Psoas muscle (tissue), 8 donors: ENCODE results near the gene LRRC8D. TPM values are rescaled to one million over a fixed set of nuclear protein-coding genes. Genes with fewer than 3 reads are reported as not detected.

ENCODE experiments used
- ATAC-seq, 4 donors: fragments of 200-7000 bp; cut with Tn5 transposase; one replicate each; pipeline ENCODE4 v1.9.1; 2020; ENCODE audit warnings: moderate library complexity in 3 of 4, mild to moderate bottlenecking in 2 of 4
- DNase-seq, 2 donors: peaks; one replicate each; pipeline ENCODE4 v3.0.0-alpha.2; 2020
- H3K27ac ChIP-seq: fragments of 200-600 bp; one replicate; pipeline ENCODE4 v1.8.0; 2022
- H3K27me3 ChIP-seq, 3 donors: fragments of 200-600 bp in 1 of 3; one replicate each; pipeline versions ENCODE4 v1.6.1 to v1.8.0; 2013 to 2022; ENCODE audit warnings: low read length in 2 of 3, mild to moderate bottlenecking in 2 of 3, moderate library complexity in 1 of 3; ENCODE audit not compliant: insufficient read depth in 3 of 3
- H3K36me3 ChIP-seq, 2 donors: fragments of 200-600 bp in 1 of 2; one replicate each; pipeline versions ENCODE4 v1.6.1 to v1.8.0; 2013 to 2022; ENCODE audit warnings: low read depth in 1 of 2, mild to moderate bottlenecking in 1 of 2, moderate library complexity in 1 of 2; ENCODE audit not compliant: insufficient read depth in 1 of 2
- H3K4me1 ChIP-seq: fragments of 200-600 bp; one replicate; pipeline ENCODE4 v1.8.0; 2022
- H3K4me3 ChIP-seq: fragments of 200-600 bp; one replicate; pipeline ENCODE4 v1.8.0; 2022; ENCODE audit warnings: mild to moderate bottlenecking
- H3K9me3 ChIP-seq: fragments of 200-600 bp; one replicate; pipeline ENCODE4 v1.8.0; 2022
- WGBS, 3 donors: extraction: QIAGEN DNeasy Blood & Tissue Kit; methylation state at CpG; one replicate each; pipeline versions ENCODE4 v1.1.6 to v1.1.7; 2013; 5-methylcytosine and 5-hydroxymethylcytosine counted together
- intact Hi-C, 2 donors: fragments of 100-400 bp; cut with DNase I; formaldehyde crosslinking; loops; one replicate each; pipeline versions ENCODE4 v1.11.0 to v1.14.2; 2022
- polyA plus RNA-seq, 3 donors: library from polyadenylated mRNA; stranded (reverse); fragments of 200-250 nt; gene quantifications; one replicate each; pipeline ENCODE4 v1.2.3, GENCODE V29; 2013
- total RNA-seq, 4 donors: library from RNA; stranded (reverse); fragmentation: NEBNext Ultra II Directional in 2 of 4; extraction: Animal tissue kit (Norgen Biotek cat#: 25700) in 2 of 4; gene quantifications; one replicate each; pipeline versions ENCODE4 v1.2.1 to v1.2.4, GENCODE V29; 2021 to 2023
- TF ChIP-seq, protein P1 (sequence below): fragments of 200-600 bp; IDR thresholded peaks from one replicate; pipeline ENCODE4 v1.8.0; 2022; ENCODE audit warnings: antibody characterized with exemption
- donor health status: healthy with polysubstance abuse.
- donor health status: DM: no; HTN: no; CAD: no; lungs with moderate emphysema.
- donor health status: Bipolar disorder and iron deficiency.
- donor health status: healthy.
- donor health status: DM: yes; HTN: yes; CAD: no.
- donor health status: DM: no; HTN: no; CAD: no.
- donor health status: DM: no; HTN: no; CAD: no.
- donor health status: DM: yes; HTN: yes; CAD: no.

The LRRC8D gene
- total and polyA plus RNA-seq, 7 donors = 3.5 to 7.1 (median 5.6) TPM

DNA sequence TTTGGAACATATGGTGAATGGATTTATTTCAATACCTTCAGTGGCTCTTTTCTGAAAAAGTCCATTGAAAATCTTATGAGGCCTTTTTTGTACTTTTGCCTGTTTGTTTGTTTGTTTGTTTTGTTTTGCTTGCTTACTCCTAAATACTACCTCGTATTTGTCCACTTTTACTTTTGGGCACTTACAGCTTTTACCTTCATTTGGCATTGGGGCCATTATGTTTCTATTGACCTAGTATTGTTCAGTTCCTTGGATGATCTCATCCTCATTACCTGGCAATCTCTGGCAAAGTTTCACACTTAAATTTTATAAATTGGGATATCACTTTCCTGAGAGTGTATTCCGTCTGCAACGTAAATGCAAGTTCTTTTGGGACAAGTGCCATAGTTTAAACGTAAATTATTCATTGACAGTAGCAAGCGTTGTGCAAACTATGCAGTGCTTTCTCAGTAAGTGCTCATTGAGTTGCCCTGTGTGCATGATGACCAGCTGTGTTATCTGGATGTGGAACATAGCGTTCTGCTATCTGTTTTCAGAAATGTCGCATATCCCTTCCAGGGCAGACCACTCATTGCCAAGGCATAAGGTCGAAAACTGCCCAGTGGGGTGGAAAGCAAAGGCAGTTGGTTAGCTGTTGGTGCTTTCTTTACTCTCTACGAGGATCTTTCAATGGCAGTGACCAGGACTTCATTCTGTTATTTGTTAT lies 51.1 kb downstream of the LRRC8D start:
- intact Hi-C loops = no loop called here
- Histone ChIP-seq H3K9me3 (no peaks in the 10 kb centered on the region), H3K36me3 (peaks cover 2 to 4% of the 10 kb centered on the region in 2 donors), H3K27ac (peak overlapping the region; percentile 69), H3K4me3 (peak overlapping the region; percentile 33), H3K4me1 (peaks cover 35% of the 10 kb centered on the region), H3K27me3 (no peaks in the 10 kb centered on the region)
- peak; percentile 77 to 98 (median 97) for ATAC-seq
- TF ChIP-seq, protein P1, sequence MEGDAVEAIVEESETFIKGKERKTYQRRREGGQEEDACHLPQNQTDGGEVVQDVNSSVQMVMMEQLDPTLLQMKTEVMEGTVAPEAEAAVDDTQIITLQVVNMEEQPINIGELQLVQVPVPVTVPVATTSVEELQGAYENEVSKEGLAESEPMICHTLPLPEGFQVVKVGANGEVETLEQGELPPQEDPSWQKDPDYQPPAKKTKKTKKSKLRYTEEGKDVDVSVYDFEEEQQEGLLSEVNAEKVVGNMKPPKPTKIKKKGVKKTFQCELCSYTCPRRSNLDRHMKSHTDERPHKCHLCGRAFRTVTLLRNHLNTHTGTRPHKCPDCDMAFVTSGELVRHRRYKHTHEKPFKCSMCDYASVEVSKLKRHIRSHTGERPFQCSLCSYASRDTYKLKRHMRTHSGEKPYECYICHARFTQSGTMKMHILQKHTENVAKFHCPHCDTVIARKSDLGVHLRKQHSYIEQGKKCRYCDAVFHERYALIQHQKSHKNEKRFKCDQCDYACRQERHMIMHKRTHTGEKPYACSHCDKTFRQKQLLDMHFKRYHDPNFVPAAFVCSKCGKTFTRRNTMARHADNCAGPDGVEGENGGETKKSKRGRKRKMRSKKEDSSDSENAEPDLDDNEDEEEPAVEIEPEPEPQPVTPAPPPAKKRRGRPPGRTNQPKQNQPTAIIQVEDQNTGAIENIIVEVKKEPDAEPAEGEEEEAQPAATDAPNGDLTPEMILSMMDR = no peak
- WGBS, 3 donors = 36 to 69% (median 49%) methylated on average over 9 of the region's 9 CpGs
- DNase-seq = no peak

DNA sequence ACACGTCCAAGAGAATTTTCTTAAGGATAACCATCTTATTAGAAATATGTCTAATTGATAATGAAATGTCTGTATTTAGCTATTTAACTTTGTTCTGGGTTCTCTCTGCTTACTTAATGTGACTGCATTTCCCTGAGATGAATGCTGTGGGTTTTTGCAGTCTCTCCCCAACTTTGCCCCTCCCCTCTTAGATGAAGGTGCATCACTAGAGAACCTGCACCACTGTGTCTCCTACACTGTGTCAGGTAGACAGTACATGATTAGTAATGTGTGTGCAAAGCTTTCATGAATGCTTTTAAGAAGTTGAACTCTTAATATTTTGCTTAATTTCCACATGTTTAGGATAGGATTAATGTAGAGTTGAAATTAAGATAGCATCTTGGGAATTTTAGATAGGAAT lies 51.7 kb downstream of the LRRC8D start:
- Histone ChIP-seq H3K4me3 (no peak overlapping the region), H3K27ac (peak overlapping the region; percentile 69), H3K36me3 (peaks cover 2 to 4% of the 10 kb centered on the region in 2 donors), H3K27me3 (no peaks in the 10 kb centered on the region), H3K9me3 (no peaks in the 10 kb centered on the region), H3K4me1 (peaks cover 35% of the 10 kb centered on the region)
- DNase-seq (no peak), ATAC-seq (peak in 1 of 4 donors; percentile 37)
- TF ChIP-seq, protein P1 = no peak
- 24 to 45% (median 43%) methylated on average over 1 of the region's 1 CpG for WGBS, 3 donors
- intact Hi-C loops = no loop called here

DNA sequence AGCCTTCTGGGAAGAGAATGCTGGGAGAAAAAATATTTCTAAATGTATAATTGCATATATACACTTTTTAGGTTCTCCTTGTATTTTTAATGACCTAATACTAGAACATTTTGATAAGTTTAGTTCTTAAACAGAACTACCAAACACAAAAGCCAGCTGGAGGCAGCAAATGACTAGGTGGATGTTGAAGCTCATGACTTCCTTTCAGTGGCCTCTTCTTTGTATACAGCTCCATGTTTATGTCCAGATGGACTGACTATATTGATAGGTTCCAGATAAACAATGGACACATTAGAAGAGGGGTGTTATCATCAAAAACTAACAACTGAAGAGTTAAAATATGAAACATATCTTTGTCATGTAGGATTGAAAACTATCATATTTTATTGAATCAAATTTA lies 52.5 kb downstream of the LRRC8D start:
- intact Hi-C loops = no loop called here
- Histone ChIP-seq H3K27ac (peak overlapping the region; percentile 69), H3K4me1 (peaks cover 35% of the 10 kb centered on the region), H3K9me3 (no peaks in the 10 kb centered on the region), H3K4me3 (no peak overlapping the region), H3K27me3 (no peaks in the 10 kb centered on the region), H3K36me3 (peaks cover 2 to 4% of the 10 kb centered on the region in 2 donors)
- TF ChIP-seq, protein P1 = no peak
- no peak for DNase-seq
- ATAC-seq = no peak

DNA sequence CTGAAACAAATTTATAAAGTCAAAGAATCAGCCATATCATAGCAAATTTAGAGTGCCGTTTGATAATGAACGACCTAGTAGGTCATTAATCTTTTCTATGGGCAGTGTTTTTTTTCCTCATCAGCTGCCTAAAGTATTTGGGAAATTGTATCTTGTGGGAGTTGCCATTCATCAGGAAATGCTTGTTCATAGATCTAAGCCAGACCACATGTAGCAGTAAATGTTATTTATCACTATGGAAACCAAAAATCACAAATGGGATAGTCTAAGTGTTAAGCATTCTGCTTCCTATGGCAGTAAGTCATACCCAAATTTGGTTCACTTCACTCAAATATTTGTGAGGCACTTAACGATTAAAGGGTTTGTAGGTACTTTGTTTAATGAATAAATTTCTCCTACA lies 52.9 kb downstream of the LRRC8D start:
- 11 to 17% (median 15%) methylated on average over 3 of the region's 3 CpGs for WGBS, 3 donors
- Histone ChIP-seq H3K27ac (no peak overlapping the region), H3K36me3 (peaks cover 2 to 4% of the 10 kb centered on the region in 2 donors), H3K4me3 (no peak overlapping the region), H3K9me3 (no peaks in the 10 kb centered on the region), H3K27me3 (no peaks in the 10 kb centered on the region), H3K4me1 (peaks cover 38% of the 10 kb centered on the region)
- intact Hi-C loops = no loop called here
- DNase-seq (no peak), ATAC-seq (no peak)
- TF ChIP-seq, protein P1 = no peak

DNA sequence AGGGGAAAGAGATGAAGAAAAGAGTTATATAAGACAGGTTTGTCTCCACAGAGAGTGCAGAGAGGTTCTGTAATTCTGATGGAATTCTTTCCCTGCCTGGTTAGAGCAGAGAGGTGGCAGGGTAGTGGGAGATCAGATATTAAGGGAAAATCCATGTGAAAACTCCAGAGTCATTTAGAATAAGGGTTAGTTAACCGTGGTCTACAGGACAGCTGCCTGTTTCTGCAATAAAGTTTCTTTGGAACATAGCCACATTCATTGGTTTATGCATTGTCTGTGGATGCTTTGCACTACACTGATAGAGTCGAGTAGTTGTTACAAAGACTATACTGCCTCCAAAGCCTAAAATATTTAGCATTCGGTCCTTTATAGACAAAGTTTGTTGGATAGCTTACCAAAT lies 55.6 kb downstream of the LRRC8D start:
- WGBS, 3 donors = 43 to 49% (median 44%) methylated on average over 3 of the region's 3 CpGs
- Histone ChIP-seq H3K27me3 (no peaks in the 10 kb centered on the region), H3K9me3 (no peaks in the 10 kb centered on the region), H3K36me3 (no peaks in the 10 kb centered on the region), H3K4me1 (peaks cover 38% of the 10 kb centered on the region), H3K4me3 (no peak overlapping the region), H3K27ac (no peak overlapping the region)
- TF ChIP-seq, protein P1 = no peak
- intact Hi-C loops = no loop called here
- DNase-seq (no peak), ATAC-seq (no peak)
